ENCODE measurements around the gene GRK2.

DNA sequence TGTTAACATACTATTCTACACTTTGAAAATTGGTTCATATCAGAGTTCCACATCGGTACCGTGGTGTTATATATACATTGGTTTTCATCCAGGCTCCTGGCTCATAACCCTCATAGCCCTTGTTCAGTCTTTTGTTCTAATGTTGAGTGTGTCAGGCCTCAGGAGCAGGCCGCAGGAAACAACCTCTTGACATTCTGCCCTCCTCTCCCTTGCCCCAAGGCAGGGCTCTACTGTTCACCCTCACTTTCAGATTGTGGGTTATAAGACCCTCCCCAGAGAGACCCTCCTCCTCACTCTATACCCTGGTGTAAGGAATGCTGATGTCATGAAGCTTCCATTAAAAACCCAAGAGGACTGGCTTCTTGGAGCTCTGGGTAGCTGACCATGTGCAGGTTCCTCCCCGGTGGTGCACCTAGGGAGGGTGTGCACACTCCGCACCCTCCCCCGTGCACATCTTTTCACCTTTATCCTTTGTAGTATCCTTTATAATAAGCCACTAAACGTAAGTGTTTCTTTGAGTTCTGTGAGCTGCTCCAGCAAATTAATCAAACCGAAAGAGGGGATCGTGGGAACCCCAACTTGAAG, 49.1 kb downstream of the GRK2 start:
- TF ChIP-seq, protein P1, sequence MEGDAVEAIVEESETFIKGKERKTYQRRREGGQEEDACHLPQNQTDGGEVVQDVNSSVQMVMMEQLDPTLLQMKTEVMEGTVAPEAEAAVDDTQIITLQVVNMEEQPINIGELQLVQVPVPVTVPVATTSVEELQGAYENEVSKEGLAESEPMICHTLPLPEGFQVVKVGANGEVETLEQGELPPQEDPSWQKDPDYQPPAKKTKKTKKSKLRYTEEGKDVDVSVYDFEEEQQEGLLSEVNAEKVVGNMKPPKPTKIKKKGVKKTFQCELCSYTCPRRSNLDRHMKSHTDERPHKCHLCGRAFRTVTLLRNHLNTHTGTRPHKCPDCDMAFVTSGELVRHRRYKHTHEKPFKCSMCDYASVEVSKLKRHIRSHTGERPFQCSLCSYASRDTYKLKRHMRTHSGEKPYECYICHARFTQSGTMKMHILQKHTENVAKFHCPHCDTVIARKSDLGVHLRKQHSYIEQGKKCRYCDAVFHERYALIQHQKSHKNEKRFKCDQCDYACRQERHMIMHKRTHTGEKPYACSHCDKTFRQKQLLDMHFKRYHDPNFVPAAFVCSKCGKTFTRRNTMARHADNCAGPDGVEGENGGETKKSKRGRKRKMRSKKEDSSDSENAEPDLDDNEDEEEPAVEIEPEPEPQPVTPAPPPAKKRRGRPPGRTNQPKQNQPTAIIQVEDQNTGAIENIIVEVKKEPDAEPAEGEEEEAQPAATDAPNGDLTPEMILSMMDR (conservative IDR thresholded peaks at IDR 0.05 in 1 of 2, IDR thresholded peaks at IDR 0.05 in 1 of 2; ENCODE audit: low read depth in 1 of 2, low read length in 2 of 2) = no peak
- TF ChIP-seq EZH2 (IDR thresholded peaks at IDR 0.05; ENCODE audit: low read length, missing control alignments) = no peak
